GM12891 (cell line): ENCODE data around the gene COL6A3.

Experiments
- POLR2A ChIP-seq: IDR thresholded peaks from 2 replicates; pipeline ENCODE4 v1.6.1; 2011; ENCODE audit warnings: low read depth, low read length, control low read depth
- POLR2AphosphoS5 ChIP-seq: IDR thresholded peaks from 2 replicates; pipeline ENCODE4 v1.6.1; 2011; ENCODE audit warnings: low read depth, low read length, control low read depth

DNA sequence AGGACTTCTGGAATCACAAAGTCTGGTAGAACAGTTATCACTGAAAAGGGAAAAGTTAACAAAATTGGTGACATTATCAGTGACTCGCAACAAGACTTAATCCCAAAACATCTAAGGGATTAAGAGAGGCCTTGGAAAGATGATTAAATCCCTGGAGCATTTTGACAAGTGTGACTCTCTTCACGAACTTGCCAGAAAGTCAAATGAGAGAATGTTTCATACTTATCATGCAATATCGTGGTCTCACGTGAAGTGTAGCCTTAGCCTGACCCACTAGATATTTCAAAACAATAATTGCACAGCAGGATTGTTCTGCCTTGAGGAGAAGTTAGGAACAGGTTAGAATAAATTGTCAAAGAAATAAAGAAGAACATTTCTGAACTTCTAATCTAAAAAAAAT lies 104.5 kb downstream of the COL6A3 start:
- TF ChIP-seq POLR2A = no peak
- no peak for TF ChIP-seq POLR2AphosphoS5
